GM20000 (cell line): ENCODE measurements around the gene TBX2.

Experiments used
- DNase-seq: peaks from one replicate; pipeline ENCODE4 v3.0.0; 2012; ENCODE audit warnings: low spot score
- CTCF ChIP-seq: IDR thresholded peaks from 2 replicates; pipeline ENCODE4 v1.5.1; 2012; ENCODE audit warnings: mild to moderate bottlenecking, control low read depth; ENCODE audit errors: extremely low read depth, missing control alignments

TBX2 gene

GRCh38 chr17:61420745-61421398 is 21.2 kb downstream of the TBX2 start:
- TF ChIP-seq CTCF = no peak
- no peak for DNase-seq

GRCh38 chr17:61421460-61421859 is 21.8 kb downstream of the TBX2 start:
- DNase-seq = no peak
- TF ChIP-seq CTCF = no peak

GRCh38 chr17:61422116-61422799 is 22.6 kb downstream of the TBX2 start:
- no peak for DNase-seq
- TF ChIP-seq CTCF = no peak

- TF ChIP-seq CTCF = no peak
- DNase-seq = no peak
These were observed 23.2 kb downstream of the TBX2 start for GRCh38 chr17:61422869-61423268.

- no peak for TF ChIP-seq CTCF
- no peak for DNase-seq
These were observed 24.5 kb downstream of the TBX2 start for GRCh38 chr17:61423967-61424649.

- DNase-seq = peak; percentile 10
These were observed 26.2 kb downstream of the TBX2 start for GRCh38 chr17:61425682-61426481.

More at GRCh38 chr17:61425682-61426481, 26.2 kb downstream of the TBX2 start:
- TF ChIP-seq CTCF = no peak
